ENCODE measurements around the gene PSMC3.

The PSMC3 gene

GRCh38 chr11:47447906-47448305 is 21.7 kb upstream of the PSMC3 start:
- Histone ChIP-seq H3K27ac (no peak overlapping the region), H3K79me2 (ENCODE audit: insufficient read depth, low read depth) (no peaks in the 10 kb centered on the region), H3K4me3 (IDR thresholded peaks at IDR 0.05; ENCODE audit: insufficient read depth, low read depth, low read length) (no peak overlapping the region), H3K36me3 (ENCODE audit: insufficient read depth) (no peaks in the 10 kb centered on the region), H3K27me3 (ENCODE audit: insufficient read depth, low read depth) (no peaks in the 10 kb centered on the region), H3K4me1 (ENCODE audit: low read depth, poor library complexity, severe bottlenecking) (peaks cover 4% of the 10 kb centered on the region), H3K9ac (no peak overlapping the region), H2AFZ (ENCODE audit: low read depth) (no peak overlapping the region), H4K20me1 (ENCODE audit: insufficient read depth) (no peaks in the 10 kb centered on the region), H3K4me2 (no peak overlapping the region)
- TF ChIP-seq CTCF (conservative IDR thresholded peaks at IDR 0.05; ENCODE audit: low read depth, low read length), result no peak

GRCh38 chr11:47446833-47447232 is 20.6 kb upstream of the PSMC3 start:
- H3K4me3 ChIP-seq (IDR thresholded peaks at IDR 0.05; ENCODE audit: insufficient read depth, low read depth, low read length), result no peak overlapping the region
- no peaks in the 10 kb centered on the region for H4K20me1 ChIP-seq (ENCODE audit: insufficient read depth)
- H3K36me3 ChIP-seq (ENCODE audit: insufficient read depth), result no peaks in the 10 kb centered on the region
- H3K4me2 ChIP-seq, result no peak overlapping the region
- H3K4me1 ChIP-seq (ENCODE audit: low read depth, poor library complexity, severe bottlenecking), result peaks cover 4% of the 10 kb centered on the region
- H2AFZ ChIP-seq (ENCODE audit: low read depth), result no peak overlapping the region
- no peaks in the 10 kb centered on the region for H3K79me2 ChIP-seq (ENCODE audit: insufficient read depth, low read depth)
- no peak for TF ChIP-seq CTCF (conservative IDR thresholded peaks at IDR 0.05; ENCODE audit: low read depth, low read length)
- no peak overlapping the region for H3K9ac ChIP-seq
- H3K27ac ChIP-seq, result no peak overlapping the region
- H3K27me3 ChIP-seq (ENCODE audit: insufficient read depth, low read depth), result no peaks in the 10 kb centered on the region

GRCh38 chr11:47445840-47446239 is 19.6 kb upstream of the PSMC3 start:
- Histone ChIP-seq H3K27ac (no peak overlapping the region), H4K20me1 (ENCODE audit: insufficient read depth) (no peaks in the 10 kb centered on the region), H3K4me3 (IDR thresholded peaks at IDR 0.05; ENCODE audit: insufficient read depth, low read depth, low read length) (no peak overlapping the region), H3K4me2 (no peak overlapping the region), H3K27me3 (ENCODE audit: insufficient read depth, low read depth) (no peaks in the 10 kb centered on the region), H3K4me1 (ENCODE audit: low read depth, poor library complexity, severe bottlenecking) (no peaks in the 10 kb centered on the region), H3K79me2 (ENCODE audit: insufficient read depth, low read depth) (no peaks in the 10 kb centered on the region), H2AFZ (ENCODE audit: low read depth) (no peak overlapping the region), H3K9ac (no peak overlapping the region), H3K36me3 (ENCODE audit: insufficient read depth) (no peaks in the 10 kb centered on the region)
- no peak for TF ChIP-seq CTCF (conservative IDR thresholded peaks at IDR 0.05; ENCODE audit: low read depth, low read length)

GRCh38 chr11:47443817-47444216 is 17.6 kb upstream of the PSMC3 start:
- no peak overlapping the region for H2AFZ ChIP-seq (ENCODE audit: low read depth)
- H3K4me1 ChIP-seq (ENCODE audit: low read depth, poor library complexity, severe bottlenecking), result no peaks in the 10 kb centered on the region
- no peak overlapping the region for H3K9ac ChIP-seq
- H4K20me1 ChIP-seq (ENCODE audit: insufficient read depth), result no peaks in the 10 kb centered on the region
- H3K4me3 ChIP-seq (IDR thresholded peaks at IDR 0.05; ENCODE audit: insufficient read depth, low read depth, low read length), result no peak overlapping the region
- no peak overlapping the region for H3K27ac ChIP-seq
- TF ChIP-seq CTCF (conservative IDR thresholded peaks at IDR 0.05; ENCODE audit: low read depth, low read length), result no peak
- H3K36me3 ChIP-seq (ENCODE audit: insufficient read depth), result no peaks in the 10 kb centered on the region
- no peaks in the 10 kb centered on the region for H3K27me3 ChIP-seq (ENCODE audit: insufficient read depth, low read depth)
- H3K4me2 ChIP-seq, result no peak overlapping the region
- H3K79me2 ChIP-seq (ENCODE audit: insufficient read depth, low read depth), result no peaks in the 10 kb centered on the region

Data from KMS-11 (cell line).